ENCODE measurements around the gene IFT88. TPM values are rescaled to one million over a fixed set of nuclear protein-coding genes. Genes with fewer than 3 reads are reported as not detected.

IFT88 gene
- polyA plus RNA-seq, 10 donors = 11.7 to 20.6 (median 14.2) TPM

GRCh38 chr13:20565115-20565736 is 1.7 kb upstream of the IFT88 start:
- no peak for DNase-seq

- DNase-seq = peak in 1 of 3 donors; percentile 73
Measured at GRCh38 chr13:20566468-20566897, 474 bp upstream of the IFT88 start.

- peak in 1 of 3 donors; percentile 30 for DNase-seq
Measured at GRCh38 chr13:20567881-20568528, 1.0 kb downstream of the IFT88 start.

- DNase-seq = no peak
Measured at GRCh38 chr13:20570517-20570916, 3.6 kb downstream of the IFT88 start.

DNA sequence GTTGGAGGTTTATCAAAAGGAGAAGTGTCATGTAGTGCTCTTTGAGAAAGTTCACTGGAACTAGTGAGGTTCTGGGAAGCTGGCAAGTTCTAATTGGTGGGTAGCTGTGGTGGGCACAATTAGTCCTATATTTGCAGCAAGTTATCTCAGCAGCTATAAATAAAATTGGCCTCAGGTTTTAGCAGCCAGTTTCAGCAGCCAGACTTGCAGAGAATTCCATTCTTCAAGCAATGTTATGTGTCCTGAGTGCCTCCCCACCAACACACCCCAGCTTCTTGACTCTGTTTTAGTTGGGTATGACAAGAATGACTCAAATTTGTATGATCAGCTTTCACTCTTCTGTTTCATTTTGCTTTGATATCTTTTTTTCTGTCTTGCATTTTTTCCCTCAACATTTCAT is 4.7 kb downstream of the IFT88 start:
- no peak for DNase-seq

DNA sequence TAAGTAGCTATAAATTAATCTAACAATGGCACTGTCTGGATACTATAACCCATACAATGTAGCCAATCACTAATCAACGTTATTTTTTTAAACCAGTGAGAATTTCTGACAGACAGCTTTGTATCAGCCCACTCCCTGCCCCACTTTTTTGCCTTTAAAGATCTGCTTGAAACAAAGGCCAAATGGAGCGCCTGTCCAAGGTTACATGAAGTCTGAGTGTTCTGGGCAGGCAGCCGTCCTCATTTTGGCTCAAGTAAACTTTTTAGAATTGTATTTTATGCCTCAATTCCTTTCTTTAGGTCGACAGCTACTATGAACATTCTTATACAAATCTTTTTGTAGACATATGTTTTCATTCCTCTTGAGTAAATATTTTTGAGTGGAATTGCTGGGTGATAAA is 6.2 kb downstream of the IFT88 start:
- peak in 1 of 3 donors; percentile 37 for DNase-seq

GRCh38 chr13:20573636-20574035 is 6.7 kb downstream of the IFT88 start:
- DNase-seq = no peak

DNA sequence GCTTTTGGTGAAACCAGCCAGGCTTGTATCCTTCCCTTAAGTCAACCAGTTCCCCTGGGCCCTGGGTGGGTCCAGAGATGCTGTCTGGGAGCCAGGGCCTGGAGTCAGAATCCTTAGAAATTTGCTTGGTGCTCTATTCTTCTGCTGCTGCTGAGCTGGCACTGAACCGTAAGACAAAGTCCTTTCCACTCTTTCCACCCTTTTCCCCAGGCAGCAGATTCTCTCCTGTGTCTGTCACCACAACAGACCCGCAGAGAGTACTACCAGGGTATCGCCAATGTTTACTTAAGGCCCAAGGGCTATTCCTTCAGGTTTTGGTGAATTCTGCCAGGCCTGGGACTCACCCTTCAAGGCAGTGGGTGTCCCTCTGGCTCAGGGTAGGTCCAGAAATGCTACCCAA is 12.2 kb downstream of the IFT88 start:
- no peak for DNase-seq

DNA sequence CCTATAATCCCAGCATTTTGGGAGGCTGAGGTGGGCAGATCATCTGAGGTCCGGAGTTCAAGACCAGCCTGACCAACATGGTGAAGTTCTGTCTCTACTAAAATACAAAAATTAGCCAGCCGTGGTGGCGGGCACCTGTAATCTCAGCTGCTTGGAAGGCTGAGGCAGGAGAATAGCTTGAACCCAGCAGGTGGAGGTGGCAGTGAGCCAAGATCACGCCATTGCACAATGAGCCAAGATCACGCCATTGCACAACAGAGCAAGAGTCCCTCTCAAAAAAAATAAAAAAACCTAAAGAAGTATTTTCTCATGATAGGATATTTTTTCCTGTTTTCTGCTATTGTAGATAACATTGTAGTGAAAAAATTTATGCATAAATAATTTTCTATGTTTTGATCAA is 13.3 kb downstream of the IFT88 start:
- DNase-seq = no peak

- no peak for DNase-seq
Measured at GRCh38 chr13:20582026-20582425, 15.1 kb downstream of the IFT88 start.

- no peak for DNase-seq
Measured at GRCh38 chr13:20583803-20584293, 16.9 kb downstream of the IFT88 start.

- DNase-seq = no peak
Measured at GRCh38 chr13:20585371-20585770, 18.4 kb downstream of the IFT88 start.

DNA sequence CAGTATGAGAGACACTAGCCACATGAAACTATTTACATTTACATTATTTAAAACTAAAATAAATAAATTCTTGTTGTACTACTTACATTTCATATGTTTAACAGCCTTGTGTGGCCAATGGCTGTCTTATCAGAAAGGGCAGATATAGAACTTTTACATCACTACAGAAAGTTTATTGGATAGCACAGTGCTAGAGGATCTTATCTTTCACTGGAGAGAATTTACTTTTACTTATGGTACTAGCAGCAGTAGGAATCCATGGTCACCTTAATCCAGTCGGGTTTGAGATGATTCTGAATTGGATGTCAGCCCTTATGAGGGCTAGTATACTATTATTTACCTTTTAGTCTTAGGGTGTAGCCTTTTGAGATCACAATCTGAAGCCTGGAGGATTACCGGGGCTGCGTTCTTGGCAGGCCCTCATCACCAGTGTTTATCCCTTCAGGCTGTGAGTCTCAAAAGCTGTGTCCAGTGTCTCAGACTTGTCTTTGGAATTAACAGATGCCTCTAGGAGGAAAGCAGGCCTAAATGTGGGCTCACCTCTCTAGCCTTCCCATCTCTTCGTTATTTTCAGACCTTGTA is 21.7 kb downstream of the IFT88 start:
- no peak for DNase-seq

DNA sequence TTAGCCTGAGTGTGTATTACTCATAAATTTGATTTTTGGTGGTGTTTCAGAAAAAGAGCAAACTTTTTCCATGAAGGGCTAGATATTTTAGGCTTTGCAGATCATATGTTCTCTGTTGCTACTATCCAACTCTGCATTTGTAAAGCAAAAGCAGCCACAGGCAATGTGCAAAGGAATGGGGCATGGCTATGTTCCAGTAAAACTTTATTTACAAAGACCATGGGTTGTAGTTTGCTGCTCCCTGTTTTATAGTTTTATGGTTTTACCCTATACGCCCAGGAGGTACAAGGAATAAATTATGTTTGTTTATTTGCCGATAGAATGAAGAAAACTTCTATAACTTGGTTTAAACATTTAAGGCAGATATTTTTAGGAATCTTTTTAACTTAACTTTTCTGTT is 23.6 kb downstream of the IFT88 start:
- DNase-seq = no peak

GRCh38 chr13:20592606-20593005 is 25.6 kb downstream of the IFT88 start:
- DNase-seq = no peak

DNA sequence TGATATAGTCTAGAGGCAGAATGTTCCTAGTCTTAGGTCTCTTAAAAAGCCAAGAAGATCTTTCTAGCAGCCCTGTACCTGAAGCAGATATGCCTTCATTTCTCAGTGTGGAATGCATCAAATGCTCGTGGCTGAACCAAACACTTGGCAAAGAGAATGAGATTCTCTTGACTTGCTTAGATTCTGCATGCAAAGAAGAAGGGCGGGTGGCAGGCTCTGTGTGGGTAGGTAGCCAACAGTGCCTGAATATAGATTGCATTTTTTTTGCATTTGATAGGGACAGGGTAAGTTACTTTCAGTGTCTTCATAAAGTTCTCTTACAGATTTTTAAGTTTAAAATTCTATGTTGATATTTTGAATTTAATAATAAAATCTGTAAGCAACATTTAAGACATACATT is 27.3 kb downstream of the IFT88 start:
- no peak for DNase-seq

- DNase-seq = no peak
Measured at GRCh38 chr13:20607015-20607414, 40.1 kb downstream of the IFT88 start.

- no peak for DNase-seq
Measured at GRCh38 chr13:20608438-20609020, 41.6 kb downstream of the IFT88 start.

DNA sequence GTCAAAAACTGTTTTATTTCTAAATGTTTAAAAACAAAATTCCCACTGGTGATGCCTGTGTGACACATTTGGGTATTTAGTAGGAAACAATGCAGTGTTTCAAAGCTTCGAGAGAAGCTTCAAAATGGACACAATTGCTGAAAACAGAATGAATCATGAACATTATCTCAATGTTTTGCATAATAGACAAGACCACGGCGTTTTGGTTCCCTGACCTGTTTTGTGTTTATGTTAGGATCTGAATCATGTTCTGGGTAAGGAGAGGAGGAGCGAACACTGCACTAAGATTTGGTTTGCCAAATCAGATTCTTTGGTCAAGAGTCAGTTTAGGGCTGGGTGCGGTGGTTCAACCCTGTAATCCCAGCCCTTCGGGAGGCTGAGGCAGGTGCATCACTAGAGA is 42.2 kb downstream of the IFT88 start:
- no peak for DNase-seq

- no peak for DNase-seq
Measured at GRCh38 chr13:20610006-20610405, 43.0 kb downstream of the IFT88 start.

- peak in 1 of 3 donors; percentile 23 for DNase-seq
Measured at GRCh38 chr13:20616059-20616797, 49.3 kb downstream of the IFT88 start.

- no peak for DNase-seq
Measured at GRCh38 chr13:20623000-20623399, 56.0 kb downstream of the IFT88 start.

Measured in muscle of back (tissue), 11 donors.